Measurements from ENCODE around the gene NT5C1A. TPM values are rescaled to one million over a fixed set of nuclear protein-coding genes. Genes with fewer than 3 reads are reported as not detected.

NT5C1A gene
- under 1 TPM; 0.20 to 0.27 (median 0.21) TPM for polyA plus RNA-seq (ENCODE audit: insufficient read length in 3 of 3)
- long read RNA-seq, donor 1 = 0 reads
- long read RNA-seq, donor 2 = 0 reads
- long read RNA-seq, donor 3 = 0 reads
- long read RNA-seq, donor 4 = 0 reads
- long read RNA-seq, donor 5 = 0 reads
- long read RNA-seq, donor 6 = 0 reads
- long read RNA-seq, donor 7 = 0 reads
- long read RNA-seq, donor 8, partial matches to known transcripts = 0 of 1 reads
- long read RNA-seq, donor 8, other reads (novel, unspliced or antisense) = 0 of 1 reads
- long read RNA-seq, donor 9 = 0 reads
- long read RNA-seq, donor 10, partial matches to known transcripts = 0 of 1 reads
- long read RNA-seq, donor 10, other reads (novel, unspliced or antisense) = 0 of 1 reads
- long read RNA-seq, donor 11, partial matches to known transcripts = 0 of 1 reads
- long read RNA-seq, donor 11, other reads (novel, unspliced or antisense) = 0 of 1 reads
- long read RNA-seq, donor 12, partial matches to known transcripts = 0 of 1 reads
- long read RNA-seq, donor 12, other reads (novel, unspliced or antisense) = 0 of 1 reads
- long read RNA-seq, donor 13 = 0 reads
- long read RNA-seq, donor 14 = 0 reads
- long read RNA-seq, donor 15 = 0 reads
- long read RNA-seq, donor 16 = 0 reads

DNA sequence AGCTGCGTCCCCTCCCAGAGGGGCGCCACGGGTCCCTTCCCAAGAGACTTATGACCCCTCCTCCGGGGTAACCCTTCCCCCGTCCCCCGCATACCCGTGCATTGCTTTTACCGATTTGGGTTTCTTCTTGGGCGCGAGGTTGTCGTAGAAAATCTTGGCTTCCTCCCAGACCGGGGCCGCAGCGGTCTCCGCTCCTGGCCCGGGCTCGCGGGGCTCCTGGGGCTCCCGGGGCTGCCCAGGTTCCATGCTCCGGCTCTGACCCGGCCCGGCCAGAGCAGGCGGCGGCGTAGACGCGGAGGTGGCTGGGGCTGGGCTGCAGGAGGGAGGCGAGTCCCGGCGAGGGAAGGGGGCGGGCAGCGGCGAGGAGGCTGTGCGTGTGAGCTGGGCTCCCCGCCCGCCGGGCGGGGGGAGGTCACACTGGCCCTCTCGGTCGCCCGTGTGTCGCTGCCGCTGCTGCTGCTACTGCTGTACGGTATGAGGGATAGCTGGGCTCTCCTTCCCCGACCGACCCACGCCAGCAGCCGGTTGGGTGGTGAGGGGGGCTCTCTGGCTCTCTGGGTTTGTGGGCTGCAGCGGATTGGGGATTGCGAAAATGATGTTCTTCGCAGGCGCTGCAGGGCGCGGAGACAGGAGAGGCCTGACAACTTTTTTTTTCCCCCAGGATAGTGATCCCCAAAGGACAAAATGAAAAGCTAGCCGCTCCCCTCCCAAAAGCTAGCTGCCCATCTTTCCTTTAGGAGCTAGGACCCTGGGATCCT, at the start of gene NT5C1A:
Gene NT5C1A (minus strand): TSS at position 315 of the 758 bp plus-strand sequence. CDS start 69 bp downstream, at position 246.
- no peak for DNase-seq

DNA sequence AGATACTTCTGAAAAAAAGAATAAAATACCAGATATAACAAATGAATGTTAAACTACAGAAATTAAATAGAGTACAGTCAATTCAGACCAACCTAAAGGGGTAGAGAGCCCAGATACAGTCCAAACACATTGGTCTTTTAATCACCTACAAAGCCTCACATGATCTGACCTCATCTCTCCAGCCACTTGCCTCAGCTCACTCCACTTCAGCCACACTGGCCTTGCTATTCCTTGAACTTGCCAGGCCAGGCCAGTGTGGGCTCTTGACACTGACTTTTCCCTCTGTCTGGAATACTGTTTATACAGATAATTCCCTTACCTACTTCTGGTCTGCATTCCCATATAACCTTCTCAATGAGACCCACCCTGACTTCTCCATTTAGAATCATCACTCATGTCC, 49.8 kb upstream of the NT5C1A start:
- no peak for DNase-seq

DNA sequence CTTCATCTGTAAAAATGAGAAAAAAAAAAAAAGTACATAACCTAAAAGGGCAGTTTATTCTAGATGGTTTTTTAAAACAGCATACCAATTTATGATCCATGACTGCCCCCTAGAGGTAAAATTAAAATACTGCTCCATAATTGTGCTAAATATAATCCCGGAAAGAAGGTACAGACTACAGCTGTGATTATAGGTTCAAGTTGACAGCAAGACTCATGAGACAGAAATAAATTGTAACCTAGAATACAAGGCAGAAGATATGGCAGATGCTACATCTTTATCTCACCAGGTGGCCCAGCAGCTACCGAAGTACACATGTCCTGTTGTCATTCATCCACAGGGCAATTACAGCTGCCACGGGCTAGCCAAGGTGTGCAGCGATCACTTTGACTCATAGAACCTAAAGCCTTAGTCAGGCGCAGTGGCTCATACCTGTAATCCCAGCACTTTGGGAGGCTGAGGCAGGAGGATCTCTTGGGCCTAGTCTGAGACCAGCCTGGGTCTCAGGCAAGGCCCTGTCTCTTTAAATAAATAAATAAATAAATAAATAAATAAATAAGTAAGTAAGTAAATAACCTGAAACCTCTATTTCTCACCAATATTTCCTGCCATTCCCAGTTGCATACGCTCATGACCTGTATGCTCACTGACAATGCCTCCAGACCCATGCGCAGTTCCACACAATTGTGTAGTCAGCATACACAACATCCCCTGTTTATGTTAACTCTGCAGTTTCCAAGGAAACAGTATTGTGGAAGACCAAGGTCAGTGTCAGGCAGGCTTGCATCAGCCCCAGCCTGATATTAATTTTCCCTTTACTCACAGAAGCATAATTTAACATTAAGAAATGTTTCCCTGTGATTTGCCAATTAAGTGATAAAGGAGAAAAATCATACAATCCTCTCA, 48.4 kb upstream of the NT5C1A start:
- DNase-seq = peak; percentile 66

DNA sequence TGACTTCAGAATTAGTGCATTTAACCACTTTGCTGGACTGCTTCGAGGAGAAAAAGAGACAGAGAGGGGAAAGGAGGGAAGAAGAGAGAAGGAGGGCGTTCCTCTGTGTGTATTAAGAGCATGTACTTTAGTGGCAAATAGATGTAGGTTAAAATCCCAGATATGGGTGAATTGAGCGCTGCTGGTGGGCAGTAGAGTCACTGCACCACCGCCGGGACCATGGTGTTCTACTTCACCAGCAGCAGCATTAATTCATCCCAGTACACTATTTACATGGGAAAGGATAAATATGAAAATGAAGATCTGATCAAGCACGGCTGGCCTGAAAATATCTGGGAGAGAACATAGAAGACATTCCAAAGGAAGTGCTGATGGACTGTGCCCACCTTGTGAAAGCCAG, 45.9 kb upstream of the NT5C1A start:
- no peak for DNase-seq

DNA sequence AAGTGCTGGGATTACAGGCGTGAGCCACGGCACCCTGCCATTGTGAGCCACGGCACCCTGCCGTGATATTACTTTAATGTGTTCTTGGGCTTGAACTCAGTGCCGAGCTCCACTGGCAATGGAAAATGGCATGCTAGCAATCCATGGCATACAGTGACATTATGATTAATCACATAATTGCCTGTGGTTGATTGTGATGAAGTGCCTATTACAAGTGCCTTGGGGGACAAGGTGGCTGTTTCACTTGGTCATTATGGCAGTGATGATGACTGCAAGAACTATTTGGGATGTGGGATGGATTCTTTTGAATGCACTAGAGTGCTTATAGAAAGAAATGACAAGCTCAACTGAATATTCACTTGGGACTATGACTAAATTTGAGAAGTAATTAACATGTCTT, 41.6 kb upstream of the NT5C1A start:
- no peak for DNase-seq

DNA sequence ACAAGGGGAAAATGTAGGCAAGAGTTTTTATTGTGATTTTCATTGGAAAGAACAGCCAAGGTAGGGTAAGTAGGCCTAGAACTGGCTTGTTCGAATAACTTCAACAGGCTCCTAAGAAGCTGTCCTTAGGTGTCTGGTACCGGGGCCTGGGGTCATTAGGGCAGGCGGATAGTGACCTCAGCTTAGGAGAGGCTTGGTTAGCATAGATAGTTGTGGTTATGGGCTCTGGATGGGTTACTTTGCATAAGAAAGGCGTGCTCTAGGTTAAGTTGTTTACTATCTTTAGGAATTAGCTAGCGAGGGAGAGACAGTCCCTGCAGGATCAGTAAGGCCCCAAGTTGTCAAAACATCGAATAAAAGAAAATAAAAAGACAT, 40.0 kb upstream of the NT5C1A start:
- no peak for DNase-seq

DNA sequence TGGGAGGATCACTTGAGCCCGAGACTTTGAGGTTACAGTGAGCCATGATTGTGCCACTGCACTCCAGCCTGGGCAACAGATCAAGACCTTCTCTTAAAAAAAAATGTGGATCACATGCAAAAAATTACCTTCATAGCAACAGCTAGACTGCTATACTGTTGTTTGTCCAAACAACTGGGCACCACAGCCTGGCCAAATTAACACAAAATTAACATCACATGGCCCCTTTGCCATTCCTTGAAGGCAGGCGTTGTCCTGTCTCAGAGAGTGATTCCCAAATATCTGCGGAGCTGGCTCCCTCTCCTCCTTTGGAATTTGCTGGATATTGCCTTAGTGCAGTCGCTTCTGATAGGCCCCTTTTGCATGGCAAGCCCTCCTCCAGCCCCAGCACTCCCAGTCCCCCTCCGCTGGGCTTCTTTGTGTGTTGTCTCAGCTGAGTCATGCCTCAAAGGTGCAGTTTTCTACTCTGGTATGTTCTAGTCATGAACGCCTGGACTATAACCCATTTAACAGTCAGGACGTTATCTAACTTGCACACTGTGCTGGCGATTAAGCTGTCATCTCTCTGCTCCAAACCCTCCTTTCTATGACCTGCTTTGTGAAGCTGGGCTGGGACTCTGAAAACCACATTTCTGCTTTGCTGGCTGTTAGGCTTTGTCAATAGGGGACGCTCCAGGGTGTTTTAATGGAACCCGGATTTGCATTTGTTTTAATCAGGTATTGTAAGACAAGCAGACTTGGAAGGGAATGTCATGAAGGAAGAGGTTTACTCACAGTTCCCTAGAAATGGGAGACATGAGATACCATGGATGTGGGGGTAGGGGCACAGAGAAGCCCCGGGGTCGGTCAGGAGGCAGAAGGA, 39.4 kb upstream of the NT5C1A start:
- no peak for DNase-seq

DNA sequence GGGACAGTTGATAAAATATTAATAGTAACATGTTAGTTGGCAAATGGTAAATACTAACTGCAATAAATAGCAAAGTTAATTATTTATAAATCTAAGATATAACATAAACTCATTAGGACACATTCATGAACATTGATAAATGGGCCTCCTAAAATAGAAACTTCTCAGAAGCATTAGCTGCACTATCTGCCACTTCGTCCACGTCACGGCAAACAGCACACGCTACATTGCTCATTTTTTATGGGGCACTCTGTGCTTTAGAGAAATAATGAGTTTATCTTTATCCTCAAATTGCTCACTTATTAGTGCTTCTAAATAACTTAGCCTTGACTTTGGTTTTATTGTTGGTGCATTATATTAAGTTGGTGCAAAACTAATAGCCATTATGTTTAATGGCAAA, 35.6 kb upstream of the NT5C1A start:
- DNase-seq = no peak

DNA sequence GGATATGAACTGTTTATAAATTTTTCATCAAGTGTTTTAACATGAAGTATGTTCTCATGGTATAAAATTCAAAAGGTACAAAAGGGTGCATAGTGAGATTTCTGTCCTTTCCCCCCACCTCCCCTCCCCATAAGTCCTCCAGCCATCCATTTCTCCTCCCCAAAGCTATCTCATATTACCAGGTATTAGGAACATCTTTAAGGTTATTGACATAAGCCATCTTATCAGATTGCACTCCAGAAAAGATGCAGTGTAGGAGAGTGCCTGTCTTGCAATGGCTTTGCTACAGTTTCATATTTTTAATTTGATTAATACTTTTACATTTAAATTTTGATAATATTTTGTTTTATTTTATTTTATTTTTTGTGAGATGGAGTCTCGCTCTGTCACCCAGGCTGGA, 32.9 kb upstream of the NT5C1A start:
- no peak for DNase-seq

DNA sequence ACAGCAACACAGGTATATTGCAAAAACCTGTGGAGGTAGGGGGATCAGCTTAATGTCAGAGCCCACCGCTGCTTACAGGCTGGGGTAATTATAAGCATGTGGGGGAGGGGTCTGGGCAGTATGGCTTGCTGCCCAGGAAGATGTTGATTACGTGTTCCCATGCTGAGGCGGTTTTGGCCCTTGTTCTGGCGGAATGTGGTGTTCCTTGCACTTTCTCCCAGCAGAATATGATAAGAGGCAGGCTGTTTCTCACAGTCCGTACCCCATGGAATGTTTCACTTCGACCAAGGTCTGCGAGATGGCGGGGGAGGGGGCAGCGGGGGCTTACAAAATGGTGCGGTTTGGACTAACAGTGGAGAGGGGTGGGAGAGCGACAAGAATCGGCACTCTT, 29.1 kb upstream of the NT5C1A start:
- no peak for DNase-seq

DNA sequence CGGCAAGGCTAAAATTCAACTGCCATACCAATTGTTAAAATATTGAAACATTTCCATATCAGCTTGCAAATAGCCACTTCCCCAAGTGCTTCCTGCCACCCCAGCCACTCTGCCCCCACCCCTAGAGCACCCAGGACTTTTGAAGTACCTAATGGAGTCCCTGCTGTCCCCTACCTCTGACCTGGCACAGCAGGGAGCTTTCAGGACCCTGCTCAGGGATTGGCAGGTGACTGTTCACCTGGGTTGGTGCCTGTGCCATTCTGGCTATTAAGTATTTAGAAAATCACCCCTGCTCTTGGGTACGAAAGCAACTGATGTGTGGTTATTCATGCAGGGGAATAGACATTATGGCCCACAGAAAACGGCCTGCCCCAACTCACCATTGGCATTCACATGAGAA, 28.4 kb upstream of the NT5C1A start:
- DNase-seq = no peak

DNA sequence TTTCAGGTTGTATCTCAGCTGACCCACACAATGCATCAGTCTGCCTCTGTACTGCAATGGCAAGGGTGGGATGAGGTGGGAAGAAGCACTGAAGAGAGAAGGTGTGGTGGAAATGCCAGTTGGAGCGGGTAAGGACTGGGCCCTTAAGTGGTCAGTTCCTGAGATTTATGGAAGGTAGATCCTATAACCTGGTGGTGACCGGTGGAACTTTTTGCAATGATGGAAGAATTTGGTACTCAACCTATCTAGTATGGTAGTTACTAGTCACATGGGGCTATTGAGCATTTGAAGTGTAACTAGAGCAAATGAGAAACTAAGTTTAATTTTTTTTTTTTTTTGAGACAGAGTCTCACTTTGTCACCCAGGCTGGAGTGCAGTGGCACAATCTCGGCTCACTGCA, 27.5 kb upstream of the NT5C1A start:
- DNase-seq = no peak

DNA sequence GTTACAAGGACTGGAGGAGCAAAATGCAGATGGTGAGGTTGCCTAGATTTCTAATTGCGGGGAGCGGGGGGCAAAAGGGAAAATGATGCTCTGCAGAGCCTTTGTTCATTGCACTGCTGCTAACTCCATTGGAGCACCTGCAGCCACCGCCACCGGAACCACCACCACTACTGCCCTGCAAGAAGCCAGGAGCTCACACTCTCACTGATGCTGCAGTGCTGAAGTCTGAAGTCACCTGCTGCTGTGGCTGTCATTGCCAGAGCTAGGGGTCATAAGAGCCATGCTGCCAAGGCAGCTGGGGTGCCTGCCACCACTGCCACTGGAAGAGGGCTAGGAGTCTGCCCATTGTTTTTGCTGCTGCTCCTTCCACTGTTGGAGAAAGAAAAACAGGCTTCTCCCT, 26.7 kb upstream of the NT5C1A start:
- DNase-seq = no peak

DNA sequence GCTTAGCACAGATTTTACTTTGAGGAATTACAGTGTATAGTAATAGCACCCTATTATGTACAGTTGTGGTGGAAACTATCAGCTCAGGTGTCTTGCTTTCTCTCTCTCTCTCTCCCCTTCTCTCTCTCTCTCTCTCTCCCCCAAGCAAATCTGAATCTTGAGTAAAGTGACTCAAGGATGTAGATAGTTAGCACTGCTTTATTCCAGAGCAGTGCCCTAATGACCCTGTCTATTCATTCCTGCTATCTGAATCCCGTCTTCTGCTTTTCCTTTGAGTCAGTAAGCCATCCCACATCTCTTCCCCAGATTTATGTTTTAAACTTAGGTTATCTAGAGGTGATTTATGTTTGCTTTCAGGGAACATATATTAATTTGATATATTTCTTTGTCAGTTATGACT, 24.5 kb upstream of the NT5C1A start:
- no peak for DNase-seq

DNA sequence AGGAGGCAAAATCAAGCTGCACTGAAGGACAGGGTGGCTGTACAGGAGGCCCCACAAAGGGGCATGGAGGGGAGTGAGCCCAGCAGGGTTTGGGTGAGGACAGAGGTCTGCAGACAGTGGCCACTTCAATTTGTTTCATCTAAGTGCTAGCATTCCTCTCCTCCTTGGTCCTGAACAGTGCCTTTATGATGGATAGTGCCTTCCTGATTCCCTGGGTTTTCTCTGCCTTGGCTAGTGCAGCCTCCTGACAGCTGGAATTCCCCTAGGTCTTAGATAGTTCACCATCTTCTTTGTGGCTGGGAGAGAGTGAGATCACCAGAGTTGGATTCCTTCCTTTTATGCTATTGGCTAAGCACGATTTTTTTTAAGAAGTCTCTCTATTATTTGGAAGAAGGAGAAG, 23.1 kb upstream of the NT5C1A start:
- DNase-seq = no peak

DNA sequence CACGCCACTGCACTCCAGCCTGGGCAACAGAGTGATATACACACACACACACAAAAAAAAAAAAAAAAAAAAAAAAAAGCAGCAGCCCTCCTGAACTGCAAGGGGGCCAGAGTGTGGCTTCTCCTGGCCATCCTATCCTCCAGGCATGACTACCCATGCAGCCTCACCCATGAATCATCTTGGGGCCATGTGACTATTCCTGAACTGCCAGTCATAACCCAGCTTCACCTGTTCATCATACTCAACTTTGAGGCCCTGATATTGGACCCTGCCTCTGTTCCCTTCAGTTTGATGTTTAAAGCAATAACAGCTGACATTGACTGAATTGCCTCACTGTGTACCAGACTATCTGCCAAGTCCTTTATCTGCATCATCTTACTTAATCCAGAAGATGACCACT, 22.1 kb upstream of the NT5C1A start:
- DNase-seq = no peak

DNA sequence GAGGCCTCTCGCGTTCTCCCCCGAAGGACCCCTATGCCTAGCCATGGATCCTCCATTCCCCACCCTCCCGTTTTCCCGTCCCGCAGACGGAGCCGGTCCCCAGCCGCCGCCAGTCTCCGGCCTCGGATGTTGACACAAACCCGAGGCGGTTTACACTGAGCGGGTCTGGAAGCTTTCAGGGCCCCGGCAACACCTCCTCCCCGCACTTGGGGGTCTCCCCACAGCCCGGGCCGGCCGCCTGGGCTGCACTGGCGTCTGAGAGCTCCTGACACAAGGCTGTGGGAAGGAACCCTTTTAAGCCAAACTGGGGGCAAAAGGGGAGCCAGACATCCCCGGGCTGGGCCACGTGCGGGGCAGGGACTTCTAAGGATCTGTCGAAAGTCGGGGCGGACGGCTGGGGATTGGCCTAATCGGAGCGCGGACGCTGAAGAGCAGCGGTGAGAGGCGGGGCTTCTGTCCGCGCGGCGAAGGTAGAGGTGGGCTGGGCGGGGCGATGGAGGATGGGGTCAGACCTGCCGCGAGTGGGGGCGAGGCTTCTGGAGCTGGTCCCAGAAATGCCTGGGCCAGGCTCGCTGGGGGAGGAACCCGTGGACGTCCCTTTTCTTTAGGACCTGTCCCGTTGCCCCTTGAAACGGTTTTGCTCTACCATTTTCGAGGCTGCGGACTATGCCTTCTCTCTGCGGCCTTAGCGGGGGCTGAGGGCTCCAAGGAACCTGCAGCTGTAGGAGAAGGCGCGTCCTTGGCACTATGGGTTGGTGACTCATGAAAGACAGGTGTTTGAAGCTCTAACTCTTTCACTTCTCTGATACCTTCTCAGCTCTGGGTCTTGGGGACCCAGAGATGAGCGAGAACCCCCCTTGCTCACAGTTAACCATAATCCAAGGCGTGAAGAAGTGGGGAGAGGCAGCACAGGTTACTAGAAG, 20.5 kb upstream of the NT5C1A start:
- DNase-seq = no peak

DNA sequence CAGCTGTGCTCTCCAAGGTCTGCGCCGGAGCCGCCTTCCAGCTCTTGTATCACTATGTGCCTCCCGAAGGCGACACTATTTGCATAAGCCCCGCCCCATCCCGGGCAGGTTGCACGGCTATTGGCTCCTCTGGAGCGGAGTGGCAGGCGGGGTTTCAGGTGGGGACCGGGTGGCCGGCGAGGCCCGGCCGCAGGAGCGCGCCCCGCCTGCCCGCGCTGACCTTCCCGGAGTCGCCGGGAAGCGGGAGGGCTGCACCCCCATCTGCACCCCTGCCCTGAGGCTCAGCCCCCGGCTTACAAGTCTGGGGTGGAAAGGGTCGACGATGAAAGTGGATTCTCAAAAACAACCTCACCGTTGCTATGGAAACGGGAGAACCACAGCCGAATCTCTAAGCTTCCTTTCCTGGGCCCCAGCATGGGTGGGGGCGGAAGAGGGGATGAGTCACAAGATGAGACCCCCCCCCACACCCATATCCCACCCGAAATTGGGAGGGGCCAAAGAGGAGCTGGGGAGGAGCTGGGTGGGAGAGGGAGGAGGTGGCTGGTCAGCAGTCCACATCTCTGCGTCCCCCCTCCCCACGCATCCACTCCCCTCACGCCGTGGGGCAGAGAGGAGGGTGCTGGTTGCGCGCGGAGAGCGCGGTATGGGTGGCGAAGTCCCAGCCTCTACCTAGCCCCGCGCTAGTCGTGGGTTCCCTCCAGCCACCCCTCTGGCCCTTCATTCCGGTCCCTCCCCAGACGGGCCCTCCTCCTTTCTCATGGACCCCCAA, 19.7 kb upstream of the NT5C1A start, which contains the start of gene HPCAL4:
Gene HPCAL4 (minus strand): TSS at position 51 of the 769 bp plus-strand sequence. CDS start 6,830 bp downstream, outside the sequence.
- DNase-seq = peak; percentile 91
